ENCODE measurements around the gene FYN. TPM values are rescaled to one million over a fixed set of nuclear protein-coding genes. Genes with fewer than 3 reads are reported as not detected.

Gene FYN
- total RNA-seq, 1 donor from 2014 or later: 121 TPM

GRCh38 chr6:111803804-111804203 is 69.4 kb downstream of the FYN start:
- Mint-ChIP-seq H3K4me3 (ENCODE audit: unreplicated experiment) (no peak overlapping the region), H3K9me3 (ENCODE audit: unreplicated experiment) (no peaks in the 10 kb centered on the region), H3K27ac (ENCODE audit: unreplicated experiment) (peak overlapping the region; percentile 57), H3K36me3 (ENCODE audit: unreplicated experiment) (peaks cover 7% of the 10 kb centered on the region), H3K27me3 (ENCODE audit: unreplicated experiment) (no peaks in the 10 kb centered on the region), H3K4me1 (ENCODE audit: unreplicated experiment) (peaks cover 41% of the 10 kb centered on the region)
- TF ChIP-seq CTCF (IDR thresholded peaks at IDR 0.05): no peak
- DNase-seq (ENCODE audit: extremely low spot score, unreplicated experiment): no peak

DNA sequence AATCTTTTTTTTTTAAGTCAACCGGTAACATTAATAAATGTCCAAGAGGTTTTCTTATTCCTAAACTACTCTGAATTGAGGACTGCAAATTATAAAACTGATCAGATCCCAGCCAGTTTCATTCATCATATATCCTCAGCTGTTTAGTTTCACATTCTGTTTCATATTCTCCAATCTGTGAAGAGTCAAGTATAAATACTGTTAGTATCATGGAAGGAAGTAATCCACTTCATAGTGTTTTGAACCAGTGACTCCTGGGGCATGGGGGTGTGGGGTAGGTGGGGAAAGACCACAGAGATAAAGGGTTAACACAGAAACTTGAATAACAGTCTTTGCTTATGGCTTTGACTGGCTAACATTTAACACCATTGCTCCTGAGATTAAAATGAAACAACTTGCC is 69.9 kb downstream of the FYN start:
- Mint-ChIP-seq H3K27ac (ENCODE audit: unreplicated experiment) (peak overlapping the region; percentile 52), H3K36me3 (ENCODE audit: unreplicated experiment) (peaks cover 7% of the 10 kb centered on the region), H3K9me3 (ENCODE audit: unreplicated experiment) (no peaks in the 10 kb centered on the region), H3K4me3 (ENCODE audit: unreplicated experiment) (no peak overlapping the region), H3K4me1 (ENCODE audit: unreplicated experiment) (peaks cover 41% of the 10 kb centered on the region), H3K27me3 (ENCODE audit: unreplicated experiment) (no peaks in the 10 kb centered on the region)
- no peak for DNase-seq (ENCODE audit: extremely low spot score, unreplicated experiment)
- no peak for TF ChIP-seq CTCF (IDR thresholded peaks at IDR 0.05)

DNA sequence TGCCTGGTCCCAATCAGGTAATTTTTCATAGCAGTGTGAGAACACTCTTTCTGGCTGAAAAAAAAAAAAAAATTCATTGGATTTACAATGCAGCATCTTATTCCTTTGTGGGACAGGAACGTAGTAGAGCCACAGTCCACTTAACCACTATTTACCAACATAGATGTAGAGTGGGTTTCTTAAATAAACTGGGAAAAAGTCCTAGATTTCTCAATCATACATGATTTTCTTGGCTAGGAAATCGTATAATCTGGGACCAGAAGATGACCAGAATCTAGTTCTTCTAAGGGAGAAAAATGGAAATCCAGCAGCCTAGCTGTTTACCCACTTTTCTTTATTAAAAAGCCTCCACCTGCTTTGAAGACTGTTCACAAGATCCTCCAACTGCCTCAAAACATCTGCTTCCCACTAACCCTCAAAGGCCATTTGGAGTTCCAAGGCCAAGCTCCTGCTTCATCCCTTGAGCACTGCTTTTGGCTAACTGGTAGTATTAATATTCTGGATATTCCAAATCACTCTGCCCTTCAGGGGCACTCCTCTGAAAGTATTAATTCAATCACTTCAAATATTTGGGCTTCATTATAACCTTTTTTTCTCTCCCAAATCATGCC is 70.4 kb downstream of the FYN start:
- TF ChIP-seq CTCF (IDR thresholded peaks at IDR 0.05): no peak
- Mint-ChIP-seq H3K27me3 (ENCODE audit: unreplicated experiment) (no peaks in the 10 kb centered on the region), H3K4me1 (ENCODE audit: unreplicated experiment) (peaks cover 43% of the 10 kb centered on the region), H3K9me3 (ENCODE audit: unreplicated experiment) (no peaks in the 10 kb centered on the region), H3K27ac (ENCODE audit: unreplicated experiment) (peak overlapping the region; percentile 52), H3K36me3 (ENCODE audit: unreplicated experiment) (peaks cover 7% of the 10 kb centered on the region), H3K4me3 (ENCODE audit: unreplicated experiment) (no peak overlapping the region)
- DNase-seq (ENCODE audit: extremely low spot score, unreplicated experiment): no peak

DNA sequence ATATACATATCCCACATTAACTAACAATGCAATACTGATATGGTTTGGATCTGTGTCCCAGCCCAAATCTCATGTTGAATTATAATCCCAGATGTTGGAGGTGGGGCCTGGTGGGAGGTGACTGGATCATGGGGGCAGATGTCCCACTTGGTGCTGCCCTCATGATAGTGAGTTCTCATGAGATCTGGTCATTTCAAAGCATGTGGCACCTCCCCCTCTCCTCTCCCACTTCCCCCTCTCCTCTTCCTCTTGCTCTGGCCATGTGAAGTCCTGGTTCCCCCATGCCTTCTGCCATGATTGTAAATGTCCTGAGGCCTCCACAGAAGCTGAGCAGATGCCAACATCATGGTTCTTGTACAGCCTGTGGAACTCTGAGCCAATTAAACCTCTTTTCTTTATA is 71.2 kb downstream of the FYN start:
- no peak for TF ChIP-seq CTCF (IDR thresholded peaks at IDR 0.05)
- Mint-ChIP-seq H3K36me3 (ENCODE audit: unreplicated experiment) (peaks cover 7% of the 10 kb centered on the region), H3K27me3 (ENCODE audit: unreplicated experiment) (no peaks in the 10 kb centered on the region), H3K4me1 (ENCODE audit: unreplicated experiment) (peaks cover 43% of the 10 kb centered on the region), H3K9me3 (ENCODE audit: unreplicated experiment) (no peaks in the 10 kb centered on the region), H3K27ac (ENCODE audit: unreplicated experiment) (no peak overlapping the region), H3K4me3 (ENCODE audit: unreplicated experiment) (no peak overlapping the region)
- DNase-seq (ENCODE audit: extremely low spot score, unreplicated experiment): no peak

DNA sequence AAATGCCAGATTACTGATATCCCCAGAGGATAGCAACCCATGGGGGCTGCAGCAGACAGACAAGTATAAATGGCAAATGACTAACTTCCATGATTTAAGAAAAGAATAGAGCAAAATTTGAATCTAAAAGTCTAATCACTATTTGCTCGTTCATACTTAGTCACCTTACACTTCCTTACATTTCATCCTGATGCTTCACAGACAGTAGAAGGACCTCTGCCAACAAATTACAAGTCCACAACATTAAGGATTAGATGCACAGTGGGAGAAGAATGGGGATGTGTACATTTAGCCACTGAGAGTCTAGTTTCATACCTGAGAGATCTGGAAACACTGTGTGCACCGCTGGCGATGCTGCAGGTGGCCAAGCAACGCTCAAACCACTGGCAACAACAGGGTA is 72.4 kb downstream of the FYN start:
- peaks cover 38% of the 10 kb centered on the region for H3K4me1 Mint-ChIP-seq (ENCODE audit: unreplicated experiment)
- no peak overlapping the region for H3K27ac Mint-ChIP-seq (ENCODE audit: unreplicated experiment)
- H3K4me3 Mint-ChIP-seq (ENCODE audit: unreplicated experiment): no peak overlapping the region
- no peaks in the 10 kb centered on the region for H3K9me3 Mint-ChIP-seq (ENCODE audit: unreplicated experiment)
- no peaks in the 10 kb centered on the region for H3K27me3 Mint-ChIP-seq (ENCODE audit: unreplicated experiment)
- no peak for TF ChIP-seq CTCF (IDR thresholded peaks at IDR 0.05)
- DNase-seq (ENCODE audit: extremely low spot score, unreplicated experiment): no peak
- H3K36me3 Mint-ChIP-seq (ENCODE audit: unreplicated experiment): peaks cover 7% of the 10 kb centered on the region
